HG02840 (cell line): ENCODE measurements around the gene CIC.
A peak's percentile ranks its signal among the peaks of the same experiment; 100 is the strongest.
"Not testable (repeated sequence)": the region's sequence is repeated elsewhere in the genome, so short reads cannot be mapped to it uniquely, and the experiment has no call there.

ENCODE experiments used
- ATAC-seq: cut with Tn5 transposase; IDR thresholded peaks from one replicate; pipeline ENCODE4 v1.9.1; 2021; ENCODE audit warnings: mild to moderate bottlenecking, moderate library complexity, moderate number of reproducible peaks; ENCODE audit not compliant: unreplicated experiment, low FRiP score

Gene CIC

DNA sequence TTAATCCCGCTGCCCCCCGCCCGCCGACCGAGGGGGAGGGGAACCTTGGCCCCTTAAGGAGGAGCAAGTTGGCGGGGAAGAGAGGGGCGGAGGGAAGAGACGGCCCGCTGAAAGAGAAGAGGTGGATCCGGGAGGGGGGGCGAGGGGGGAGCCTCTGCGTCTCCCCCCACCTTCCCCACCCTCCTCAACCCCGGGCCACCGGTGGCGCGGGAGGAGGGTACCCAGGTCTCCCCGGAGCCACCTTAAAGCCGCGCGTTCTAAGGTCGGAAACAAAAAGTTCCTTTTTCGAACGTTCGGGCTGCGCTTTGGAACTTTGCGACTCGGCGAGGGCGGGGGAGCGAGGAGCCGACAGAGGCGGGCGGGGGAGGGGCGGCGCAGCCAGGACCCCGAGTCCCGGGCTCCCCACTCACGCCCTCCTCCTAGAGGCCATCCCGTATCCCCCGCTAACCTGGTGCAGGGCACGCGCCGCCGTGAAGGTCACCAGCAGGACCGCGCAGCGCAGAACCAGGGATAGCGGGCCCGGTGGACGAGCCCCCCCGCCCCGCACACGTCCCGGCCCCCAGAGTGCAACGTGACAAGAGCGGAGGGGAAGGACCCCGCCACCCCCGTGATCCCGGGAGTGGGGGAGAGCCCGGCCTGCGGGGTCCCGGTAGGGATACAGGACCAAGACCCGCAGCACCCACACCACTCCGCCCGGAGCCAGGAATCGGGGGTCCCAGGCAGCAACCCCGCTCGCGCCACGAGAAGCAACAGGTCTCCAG, 14.8 kb upstream of the CIC start:
- ATAC-seq = peak; percentile 32

DNA sequence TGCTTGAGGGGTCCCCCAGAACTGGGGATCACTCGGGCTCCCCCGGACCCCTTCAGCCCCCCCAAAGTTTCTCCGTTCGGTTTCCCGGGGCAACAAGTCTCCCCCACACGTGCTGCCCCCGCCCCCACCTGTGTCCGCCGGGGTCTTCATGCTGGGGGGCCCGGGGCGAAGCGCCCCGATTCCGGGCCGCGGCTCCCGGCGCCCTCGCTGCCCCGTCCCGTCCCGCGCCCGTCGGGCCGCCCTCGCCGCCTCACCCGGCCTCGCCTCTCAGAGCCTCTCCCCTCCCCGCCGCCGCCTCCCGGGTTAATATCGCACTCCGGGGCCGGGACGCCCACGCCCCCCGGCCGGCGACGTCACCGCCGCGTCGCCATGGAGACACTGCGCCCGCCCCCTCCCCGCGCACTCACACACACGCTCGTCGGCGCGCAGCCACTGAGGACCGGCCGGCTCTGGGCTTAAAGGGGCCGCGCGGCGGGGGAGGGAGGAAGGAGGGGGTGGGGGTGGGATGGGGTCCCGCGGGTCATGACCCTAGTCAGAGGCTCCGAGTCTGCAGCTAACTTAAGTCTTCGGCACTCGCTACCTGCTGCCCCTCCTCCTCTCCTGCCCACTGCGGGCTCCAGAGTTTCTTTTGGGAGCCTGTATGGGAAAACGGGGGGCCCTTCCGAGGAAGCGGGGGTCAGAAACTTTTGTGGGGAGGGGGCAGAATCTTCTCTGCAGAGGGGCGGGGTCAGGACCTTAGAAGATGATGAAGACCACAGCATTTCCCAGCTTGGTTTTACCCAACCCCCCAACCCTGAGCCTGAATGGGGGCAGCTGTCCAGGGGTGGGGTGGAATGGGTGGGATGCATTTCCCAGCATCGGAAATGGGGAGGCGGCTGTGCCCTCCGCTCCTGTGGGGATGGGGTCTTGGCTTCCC, 13.9 kb upstream of the CIC start, which contains the start of gene ERF:
ERF (minus strand) TSS at position 279 of the 916 bp plus-strand sequence; CDS start at position 150, 129 bp downstream.
- peak; percentile 55 for ATAC-seq

DNA sequence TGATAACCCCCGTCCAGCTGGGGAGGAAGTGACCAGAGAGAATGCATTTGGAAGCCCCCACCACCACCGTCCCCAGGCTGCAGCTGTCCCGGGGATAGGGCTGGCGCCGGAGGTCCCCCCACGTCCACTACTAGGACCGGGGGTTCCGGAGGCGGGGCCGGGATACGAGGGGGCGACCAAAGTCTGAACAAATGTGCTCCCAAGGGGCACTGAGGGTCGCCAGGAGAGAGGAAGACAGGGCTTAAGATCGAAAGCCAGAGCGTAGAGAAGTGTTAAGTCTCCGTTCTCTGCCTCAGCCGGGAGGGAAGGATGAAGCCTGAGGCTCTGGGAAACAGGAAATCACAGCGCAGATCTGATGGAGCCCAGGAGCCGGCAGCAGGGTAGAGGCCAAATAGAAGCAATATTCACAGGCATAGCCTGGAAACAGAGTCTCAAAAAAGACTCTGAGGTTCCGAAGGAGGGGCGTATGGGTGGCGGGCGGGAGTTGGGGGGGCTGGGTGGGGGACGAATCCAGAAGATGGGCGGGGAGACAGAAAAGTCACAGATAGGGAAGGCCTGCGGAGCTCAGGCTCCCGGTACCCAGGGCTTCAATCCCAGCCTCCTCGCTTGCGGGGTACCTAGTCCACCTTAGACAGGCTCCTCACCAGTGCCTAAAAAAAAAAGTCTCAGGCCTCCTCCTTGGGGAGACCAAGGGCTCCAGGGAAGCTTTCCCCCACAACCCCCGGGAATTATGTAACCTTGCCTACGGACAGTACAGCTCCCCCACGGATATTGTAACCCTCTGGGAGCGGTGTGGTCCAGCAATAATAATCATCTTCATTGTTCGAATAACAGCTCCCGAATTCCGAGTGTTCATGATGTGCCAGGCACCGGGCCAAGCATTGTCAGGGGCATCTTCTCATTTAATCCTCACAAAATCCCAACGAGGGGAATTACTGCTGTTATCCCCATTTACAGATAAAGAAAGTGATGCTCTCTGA, 13.0 kb upstream of the CIC start:
- ATAC-seq = no peak

DNA sequence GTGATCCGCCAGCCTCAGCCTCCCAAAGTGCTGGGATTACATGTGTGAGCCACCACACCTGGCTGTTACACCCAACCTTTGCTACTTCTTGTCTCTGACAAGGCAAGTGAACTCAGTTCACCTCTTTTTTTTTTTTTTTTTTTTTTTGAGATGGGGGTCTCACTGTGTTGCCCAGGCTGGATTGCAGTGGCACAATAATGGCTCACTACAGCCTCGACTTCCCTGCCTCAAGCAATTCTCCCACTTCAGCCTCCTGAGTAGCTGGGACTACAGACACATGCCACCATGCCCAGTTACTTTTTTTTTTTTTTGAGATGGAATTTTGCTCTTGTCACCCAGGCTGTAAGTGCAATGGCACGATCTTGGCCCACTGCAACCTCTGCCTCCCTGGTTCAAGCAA, 11.2 kb upstream of the CIC start:
- not testable (repeated sequence) for ATAC-seq

DNA sequence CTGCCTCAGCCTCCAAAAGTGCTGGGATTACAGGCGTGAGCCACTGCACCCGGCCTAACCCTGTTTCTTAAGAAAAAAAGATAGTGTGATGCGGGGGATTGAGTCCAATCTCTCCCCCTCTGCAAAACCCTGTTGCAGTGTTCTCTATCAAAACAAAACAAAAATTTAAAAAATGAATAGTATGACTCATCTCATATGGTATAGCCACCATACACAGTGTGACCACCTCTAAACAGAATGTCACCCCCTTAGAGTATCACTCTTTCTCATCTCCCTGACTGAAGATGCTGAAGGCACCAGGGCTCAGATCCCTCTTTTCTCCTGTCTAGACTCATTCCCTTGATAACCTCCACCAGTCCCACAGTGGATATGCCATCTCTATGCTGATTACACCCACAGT, 7.3 kb upstream of the CIC start:
- ATAC-seq = no peak

DNA sequence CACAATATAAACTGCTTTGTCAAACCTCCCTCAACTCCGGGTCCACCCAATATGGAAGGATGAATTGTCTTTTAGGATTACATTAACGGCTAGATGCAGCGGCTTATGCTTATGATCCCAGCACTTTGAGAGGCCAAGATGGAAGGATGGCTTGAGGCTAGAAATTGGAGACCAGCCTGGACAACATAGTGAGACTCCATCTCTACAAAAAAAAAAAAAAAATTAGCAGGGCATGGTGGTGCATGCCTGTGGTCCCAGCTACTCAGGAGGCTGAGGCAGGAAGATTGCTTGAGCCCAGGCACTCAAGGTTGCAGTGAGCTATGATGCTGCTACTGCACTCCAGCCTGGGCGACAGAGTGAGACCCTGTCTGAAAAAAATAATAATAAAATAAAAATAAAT, 2.9 kb upstream of the CIC start:
- not testable (repeated sequence) for ATAC-seq

DNA sequence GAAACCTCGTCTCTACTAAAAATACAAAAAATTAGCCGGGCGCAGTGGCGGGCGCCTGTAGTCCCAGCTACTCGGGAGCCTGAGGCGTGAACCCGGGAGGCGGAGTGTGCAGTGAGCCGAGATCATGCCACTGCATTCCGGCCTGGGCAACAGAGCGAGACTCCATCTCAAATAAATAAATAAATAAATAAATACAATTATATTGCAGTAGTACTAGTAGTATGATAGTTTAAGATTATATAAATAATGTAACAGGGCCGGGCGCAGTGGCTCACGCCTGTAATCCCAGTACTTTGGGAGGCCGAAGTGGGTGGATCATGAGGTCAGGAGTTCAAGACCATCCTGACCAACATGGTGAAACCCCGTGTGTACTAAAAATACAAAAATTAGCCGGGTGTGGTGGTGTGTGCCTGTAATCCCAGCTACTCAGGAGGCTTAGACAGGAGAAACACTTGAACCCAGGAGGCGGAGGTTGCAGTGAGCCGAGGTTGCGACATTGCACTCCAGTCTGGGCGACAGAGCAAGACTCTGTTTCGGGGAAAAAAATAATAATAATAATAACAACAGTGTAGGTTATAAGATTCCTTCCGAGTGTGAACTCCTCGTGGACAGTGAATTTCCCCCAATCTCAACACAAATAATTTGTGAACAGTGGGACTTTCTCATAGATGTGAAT, 2.0 kb upstream of the CIC start:
- ATAC-seq = not testable (repeated sequence)

DNA sequence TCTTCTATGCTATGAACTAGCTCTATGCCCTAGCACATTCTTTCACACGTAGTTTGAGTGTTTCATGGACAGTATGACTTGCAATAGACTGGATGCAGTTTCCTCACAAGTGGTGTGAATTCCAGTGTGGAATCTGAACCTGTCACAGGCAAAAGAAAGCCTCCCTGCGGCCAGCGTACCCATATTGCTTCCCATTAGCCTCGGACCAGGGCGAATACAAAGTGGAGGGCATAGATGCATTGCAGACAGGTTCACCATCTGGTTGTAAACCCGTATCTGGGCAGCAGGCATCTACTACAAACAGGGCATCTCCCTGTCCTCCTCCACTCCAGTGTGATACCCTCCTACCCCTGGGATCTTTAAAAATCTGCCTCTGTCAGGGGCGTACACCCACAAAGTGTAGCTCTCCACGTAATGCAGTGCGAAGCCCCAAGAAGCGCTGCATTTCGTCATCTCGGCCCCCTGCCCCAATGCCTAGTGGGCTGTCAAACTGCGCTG, 1.4 kb upstream of the CIC start:
- no peak for ATAC-seq

DNA sequence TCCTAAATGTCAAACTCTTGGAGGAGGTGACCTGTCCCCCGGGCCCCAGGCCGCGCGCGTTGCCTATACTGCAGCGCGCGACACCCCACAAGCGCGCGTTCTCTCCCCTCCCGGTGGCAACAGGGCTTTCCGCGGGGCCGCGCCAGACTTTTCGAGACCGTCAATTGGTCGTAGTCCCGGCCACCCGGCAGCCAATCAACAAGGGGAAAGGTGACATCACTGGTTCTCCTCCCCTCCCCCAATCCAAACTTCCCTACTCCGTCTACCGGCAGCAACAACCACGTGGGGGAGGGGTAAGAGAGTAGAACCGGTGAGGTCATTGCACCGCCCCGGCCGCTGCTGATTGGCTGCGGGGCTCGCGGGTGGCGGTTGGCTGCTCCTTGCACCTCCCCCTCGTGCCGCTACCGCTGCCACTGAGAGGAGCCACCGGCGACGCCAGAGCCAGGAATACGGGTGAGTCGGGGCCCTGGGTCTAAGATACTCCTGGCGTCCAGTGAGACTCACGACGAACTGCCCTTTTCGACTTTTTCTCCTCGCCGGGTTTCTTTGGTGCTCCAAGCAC, 829 bp upstream of the CIC start:
- peak; percentile 61 for ATAC-seq

DNA sequence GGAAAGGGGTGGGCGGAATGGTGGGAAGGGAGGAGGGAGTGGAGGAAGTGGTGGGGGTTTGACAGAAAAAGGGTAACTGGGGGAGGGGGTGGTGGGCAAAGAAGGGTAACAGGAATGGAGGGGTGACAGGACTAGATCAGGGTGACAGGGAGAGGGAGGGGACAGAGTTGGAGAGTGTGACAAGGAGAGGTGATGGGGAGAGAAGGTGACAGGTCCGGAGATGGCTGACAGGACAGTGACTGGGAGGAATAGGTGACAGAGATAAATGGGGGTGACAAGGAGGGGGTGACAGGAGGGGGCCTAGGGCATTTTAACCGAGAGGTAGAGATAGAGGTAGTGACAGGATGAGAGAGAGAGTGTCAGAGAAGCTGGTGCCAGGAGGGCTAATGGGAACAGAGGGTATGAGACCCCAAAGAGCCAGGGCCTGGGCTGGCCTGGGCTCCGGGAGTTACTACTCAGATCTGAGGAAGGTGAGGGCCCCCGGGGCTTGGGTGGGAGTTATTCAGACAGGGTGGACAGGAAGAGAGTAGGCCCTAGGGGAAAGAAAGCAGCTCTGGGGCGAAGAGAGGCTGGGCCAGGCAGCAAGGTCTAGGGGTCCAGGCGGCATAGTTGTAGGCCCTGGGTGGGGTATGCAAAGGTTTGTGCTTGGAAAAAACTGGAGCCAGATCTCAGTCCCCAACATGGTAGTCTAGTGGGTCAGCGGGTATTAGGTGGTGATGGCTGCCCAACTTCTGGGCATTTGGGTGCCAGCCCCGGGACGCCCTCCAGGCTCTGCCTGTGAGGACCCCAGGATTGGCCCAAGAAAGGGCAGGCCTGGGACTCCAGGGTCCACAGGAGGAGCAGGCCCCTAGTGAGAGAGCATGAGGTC, 660 bp downstream of the CIC start:
- ATAC-seq = no peak

DNA sequence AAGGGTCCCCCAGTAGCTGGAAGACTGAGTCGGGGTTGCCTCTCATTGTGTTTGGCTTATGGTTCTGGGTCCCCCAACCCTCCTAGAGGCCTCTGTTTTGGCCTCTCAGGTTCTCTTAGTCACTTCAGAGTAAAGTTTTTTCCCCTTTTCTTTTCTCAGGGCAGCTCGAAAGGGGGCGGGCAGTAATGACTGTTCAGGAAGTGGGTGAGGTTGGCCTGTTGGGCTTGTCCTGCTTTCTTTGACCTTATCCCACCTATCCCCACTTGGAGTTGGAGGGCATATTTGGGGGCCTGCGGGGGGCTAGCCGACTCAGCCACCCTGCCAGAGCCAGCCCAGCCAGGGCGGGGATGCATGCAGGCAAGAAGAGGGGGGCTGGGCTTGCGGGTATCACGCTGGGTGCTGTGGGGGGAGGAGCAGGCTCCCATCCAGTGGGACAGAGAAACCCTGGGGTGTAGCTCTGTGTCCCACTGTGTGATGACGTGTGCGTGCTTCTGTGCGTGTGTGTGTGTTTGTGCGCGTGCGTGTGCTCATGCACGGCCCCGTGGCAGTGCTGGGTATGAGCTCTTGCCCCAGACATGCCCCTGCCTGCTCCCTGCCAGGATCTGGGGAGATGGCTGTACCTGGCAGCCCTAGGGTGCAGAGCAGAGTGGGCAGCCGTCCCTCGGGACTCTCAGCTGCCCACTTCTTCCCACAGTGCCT, 1.4 kb downstream of the CIC start:
- ATAC-seq = no peak

DNA sequence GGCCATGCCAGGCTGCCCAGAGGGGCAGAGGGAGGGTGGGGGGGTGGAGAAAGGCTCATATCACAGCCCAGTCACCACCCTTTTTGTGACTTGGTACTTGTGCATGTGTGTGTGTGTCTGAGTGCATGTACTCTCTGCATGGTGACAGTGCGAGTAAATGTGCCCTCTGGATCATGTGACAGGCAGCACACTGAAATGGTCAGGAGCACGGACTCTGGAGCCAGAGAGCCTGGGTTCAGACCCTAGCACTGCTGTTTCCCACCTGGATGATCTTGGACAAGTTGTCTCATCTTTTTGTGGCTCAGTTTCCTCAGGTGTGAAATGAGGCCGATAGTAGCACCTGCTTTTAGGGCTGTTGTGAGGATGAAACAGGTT, 2.0 kb downstream of the CIC start:
- no peak for ATAC-seq

DNA sequence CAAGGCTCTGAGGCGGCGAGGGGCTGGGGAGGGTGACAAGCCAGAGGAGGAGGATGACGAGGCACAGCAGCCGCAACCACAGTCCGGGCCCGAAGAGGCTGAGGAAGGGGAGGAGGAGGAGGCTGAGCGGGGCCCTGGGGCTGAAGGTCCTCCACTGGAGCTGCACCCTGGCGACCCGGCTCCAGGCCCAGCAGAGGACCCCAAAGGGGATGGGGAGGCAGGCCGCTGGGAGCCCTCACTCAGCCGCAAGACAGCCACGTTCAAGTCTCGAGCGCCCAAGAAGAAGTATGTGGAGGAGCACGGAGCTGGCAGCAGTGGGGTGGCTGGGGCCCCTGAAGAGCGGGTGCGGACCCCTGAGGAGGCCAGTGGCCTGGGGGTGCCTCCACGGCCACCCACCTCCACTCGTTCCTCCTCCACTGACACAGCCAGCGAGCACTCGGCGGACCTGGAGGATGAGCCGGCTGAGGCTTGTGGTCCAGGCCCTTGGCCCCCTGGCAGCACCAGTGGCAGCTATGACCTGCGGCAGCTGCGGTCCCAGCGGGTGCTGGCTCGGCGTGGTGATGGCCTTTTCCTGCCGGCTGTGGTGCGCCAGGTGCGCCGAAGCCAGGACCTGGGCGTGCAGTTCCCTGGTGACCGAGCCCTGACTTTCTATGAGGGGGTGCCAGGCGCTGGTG, 2.9 kb downstream of the CIC start:
- ATAC-seq = no peak

DNA sequence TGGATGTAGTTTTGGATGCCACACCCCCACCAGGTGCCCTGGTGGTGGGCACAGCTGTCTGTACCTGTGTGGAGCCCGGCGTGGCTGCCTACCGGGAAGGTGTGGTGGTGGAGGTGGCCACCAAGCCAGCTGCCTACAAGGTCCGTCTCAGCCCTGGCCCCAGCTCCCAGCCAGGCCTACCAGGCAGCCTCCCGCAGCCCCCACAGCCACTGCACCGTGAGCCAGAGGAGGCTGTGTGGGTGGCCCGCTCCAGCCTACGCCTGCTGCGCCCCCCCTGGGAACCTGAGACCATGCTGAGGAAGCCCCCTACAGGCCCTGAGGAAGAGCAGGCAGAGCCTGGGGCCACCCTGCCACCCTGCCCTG, 3.5 kb downstream of the CIC start:
- ATAC-seq = no peak

DNA sequence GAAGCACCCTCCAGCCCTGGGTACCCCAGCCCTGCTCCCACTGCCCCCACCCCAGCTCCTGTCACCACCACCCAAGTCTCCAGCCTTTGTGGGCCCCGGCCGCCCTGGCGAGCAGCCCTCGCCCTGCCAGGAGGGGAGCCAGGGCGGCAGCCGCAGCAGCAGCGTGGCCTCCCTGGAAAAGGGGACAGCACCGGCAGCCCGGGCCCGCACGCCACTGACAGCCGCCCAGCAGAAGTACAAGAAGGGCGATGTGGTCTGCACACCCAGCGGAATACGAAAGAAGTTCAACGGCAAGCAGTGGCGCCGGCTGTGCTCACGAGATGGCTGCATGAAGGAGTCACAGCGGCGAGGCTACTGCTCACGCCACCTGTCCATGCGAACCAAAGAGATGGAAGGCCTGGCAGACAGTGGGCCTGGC, 3.9 kb downstream of the CIC start:
- ATAC-seq = no peak

DNA sequence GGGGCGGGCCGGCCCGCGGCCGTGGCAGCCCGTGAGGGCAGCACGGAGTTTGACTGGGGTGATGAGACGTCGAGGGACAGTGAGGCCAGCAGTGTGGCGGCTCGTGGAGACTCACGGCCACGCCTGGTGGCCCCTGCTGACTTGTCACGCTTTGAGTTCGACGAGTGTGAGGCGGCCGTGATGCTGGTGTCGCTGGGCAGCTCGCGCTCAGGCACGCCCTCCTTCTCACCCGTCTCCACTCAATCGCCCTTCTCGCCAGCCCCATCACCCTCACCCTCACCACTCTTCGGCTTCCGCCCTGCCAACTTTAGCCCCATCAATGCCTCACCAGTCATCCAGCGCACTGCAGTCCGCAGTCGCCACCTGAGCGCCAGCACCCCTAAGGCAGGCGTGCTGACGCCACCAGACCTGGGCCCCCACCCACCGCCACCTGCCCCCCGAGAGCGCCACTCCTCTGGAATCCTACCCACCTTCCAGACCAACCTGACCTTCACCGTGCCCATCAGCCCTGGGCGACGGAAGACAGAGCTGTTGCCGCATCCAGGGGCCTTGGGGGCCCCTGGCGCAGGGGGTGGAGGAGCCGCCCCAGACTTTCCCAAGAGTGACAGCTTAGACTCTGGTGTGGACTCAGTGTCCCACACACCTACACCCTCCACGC, 4.5 kb downstream of the CIC start:
- no peak for ATAC-seq
